Neural crest cell (in vitro differentiated cells): ENCODE results near the gene FNDC3B. TPM values are rescaled to one million over a fixed set of nuclear protein-coding genes. Genes with fewer than 3 reads are reported as not detected.

Source experiments
- DNase-seq: peaks from one replicate; pipeline ENCODE4 v3.0.0; 2021; ENCODE audit warnings: low read depth, mixed read lengths, low spot score
- H3K27ac Mint-ChIP-seq: one replicate; pipeline ENCODE4 v1.8.0; 2021; ENCODE audit warnings: mild to moderate bottlenecking, mixed read lengths; ENCODE audit not compliant: unreplicated experiment
- H3K27me3 Mint-ChIP-seq: 2 replicates; pipeline ENCODE4 v1.8.0; 2021; ENCODE audit warnings: low read depth, mild to moderate bottlenecking, mixed read lengths
- H3K36me3 Mint-ChIP-seq: 2 replicates; pipeline ENCODE4 v1.8.0; 2021; ENCODE audit warnings: low read depth, mild to moderate bottlenecking, mixed read lengths
- H3K4me1 Mint-ChIP-seq: 2 replicates; pipeline ENCODE4 v1.8.0; 2021; ENCODE audit warnings: mixed read lengths
- H3K4me3 Mint-ChIP-seq: one replicate; pipeline ENCODE4 v1.8.0; 2021; ENCODE audit warnings: mild to moderate bottlenecking, mixed read lengths
- H3K9me3 Mint-ChIP-seq: 2 replicates; pipeline ENCODE4 v1.8.0; 2021; ENCODE audit warnings: mixed read lengths
- total RNA-seq: library from RNA; stranded (reverse); gene quantifications from 2 replicates; pipeline ENCODE4 v1.2.1, GENCODE V29; 2021
- TF ChIP-seq, protein P1 (sequence below): fragments of 200-600 bp; sonication (generic); conservative IDR thresholded peaks from 2 replicates; pipeline ENCODE4 v1.5.0; 2021; ENCODE audit warnings: antibody characterized with exemption, mild to moderate bottlenecking

FNDC3B gene
- total RNA-seq, 1 donor from 2014 or later, result 41.5 TPM

GRCh38 chr3:172076212-172076611 lies 36.8 kb downstream of the FNDC3B start:
- DNase-seq, result no peak
- H3K27ac Mint-ChIP-seq, result peak overlapping the region; percentile 15
- H3K4me1 Mint-ChIP-seq, result peaks cover 64% of the 10 kb centered on the region
- TF ChIP-seq, protein P1, sequence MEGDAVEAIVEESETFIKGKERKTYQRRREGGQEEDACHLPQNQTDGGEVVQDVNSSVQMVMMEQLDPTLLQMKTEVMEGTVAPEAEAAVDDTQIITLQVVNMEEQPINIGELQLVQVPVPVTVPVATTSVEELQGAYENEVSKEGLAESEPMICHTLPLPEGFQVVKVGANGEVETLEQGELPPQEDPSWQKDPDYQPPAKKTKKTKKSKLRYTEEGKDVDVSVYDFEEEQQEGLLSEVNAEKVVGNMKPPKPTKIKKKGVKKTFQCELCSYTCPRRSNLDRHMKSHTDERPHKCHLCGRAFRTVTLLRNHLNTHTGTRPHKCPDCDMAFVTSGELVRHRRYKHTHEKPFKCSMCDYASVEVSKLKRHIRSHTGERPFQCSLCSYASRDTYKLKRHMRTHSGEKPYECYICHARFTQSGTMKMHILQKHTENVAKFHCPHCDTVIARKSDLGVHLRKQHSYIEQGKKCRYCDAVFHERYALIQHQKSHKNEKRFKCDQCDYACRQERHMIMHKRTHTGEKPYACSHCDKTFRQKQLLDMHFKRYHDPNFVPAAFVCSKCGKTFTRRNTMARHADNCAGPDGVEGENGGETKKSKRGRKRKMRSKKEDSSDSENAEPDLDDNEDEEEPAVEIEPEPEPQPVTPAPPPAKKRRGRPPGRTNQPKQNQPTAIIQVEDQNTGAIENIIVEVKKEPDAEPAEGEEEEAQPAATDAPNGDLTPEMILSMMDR, result no peak
- H3K9me3 Mint-ChIP-seq, result no peaks in the 10 kb centered on the region
- no peaks in the 10 kb centered on the region for H3K27me3 Mint-ChIP-seq
- H3K4me3 Mint-ChIP-seq, result peak overlapping the region; percentile 68
- peaks cover 2% of the 10 kb centered on the region for H3K36me3 Mint-ChIP-seq

DNA sequence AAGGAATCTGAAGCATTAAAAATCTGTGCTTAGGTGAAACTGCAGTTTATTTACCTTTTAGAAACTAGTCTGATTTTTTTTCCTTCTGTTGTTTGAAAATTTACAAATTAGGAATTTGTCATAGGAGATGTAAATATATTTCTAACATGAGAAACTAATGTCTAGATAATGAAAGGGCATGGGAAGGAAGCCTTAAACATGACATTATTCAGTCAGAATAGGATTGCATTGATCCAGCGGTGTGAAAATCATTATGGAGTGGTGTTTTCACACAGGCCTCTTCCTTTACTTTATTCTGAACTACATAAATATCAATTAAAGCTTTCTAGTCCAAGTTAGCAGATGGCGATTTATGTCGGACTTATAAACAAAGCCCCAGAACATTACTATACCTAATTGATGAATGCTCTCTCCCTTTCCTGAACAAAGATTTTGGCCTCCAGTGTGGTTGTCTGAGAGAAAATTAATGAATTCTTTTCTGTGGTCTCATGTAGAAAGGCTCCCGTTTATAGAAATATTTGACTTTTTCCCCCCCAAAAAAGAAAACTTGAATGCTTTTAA lies 37.9 kb downstream of the FNDC3B start:
- Mint-ChIP-seq H3K4me3 (peak overlapping the region; percentile 36), H3K27ac (peak overlapping the region; percentile 83)

GRCh38 chr3:172078244-172078643 lies 38.9 kb downstream of the FNDC3B start:
- Mint-ChIP-seq H3K27me3 (no peaks in the 10 kb centered on the region), H3K36me3 (peaks cover 8% of the 10 kb centered on the region), H3K4me3 (no peak overlapping the region), H3K27ac (peak overlapping the region; percentile 30), H3K9me3 (peaks cover 2% of the 10 kb centered on the region), H3K4me1 (peaks cover 74% of the 10 kb centered on the region)
- no peak for DNase-seq
- TF ChIP-seq, protein P1, result no peak

More for the DNA sequence above, 37.9 kb downstream of the FNDC3B start:
- Mint-ChIP-seq H3K36me3 (peaks cover 2% of the 10 kb centered on the region), H3K4me1 (peaks cover 70% of the 10 kb centered on the region), H3K27me3 (no peaks in the 10 kb centered on the region), H3K9me3 (no peaks in the 10 kb centered on the region)
- DNase-seq, result no peak
- TF ChIP-seq, protein P1, result no peak

DNA sequence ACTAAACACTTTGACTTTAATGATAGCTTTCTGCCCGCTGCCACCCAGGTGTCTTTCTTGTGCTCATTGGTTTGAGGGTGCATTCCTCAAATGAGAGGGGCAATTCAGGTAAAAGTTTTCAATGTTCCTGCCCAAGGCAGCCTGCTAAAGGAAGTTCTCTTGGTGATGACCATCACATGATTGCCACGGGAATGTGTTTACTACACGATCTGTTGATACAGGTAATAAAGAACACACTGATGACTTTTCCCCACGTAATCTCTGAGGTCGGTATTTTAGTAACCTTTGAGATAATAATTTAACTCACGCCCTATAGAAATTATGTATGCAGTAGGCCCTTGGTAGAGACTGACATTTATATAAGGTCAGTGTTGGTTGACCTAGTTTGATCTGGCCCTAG lies 39.3 kb downstream of the FNDC3B start:
- DNase-seq, result no peak
- Mint-ChIP-seq H3K4me3 (no peak overlapping the region), H3K27ac (no peak overlapping the region), H3K4me1 (peaks cover 70% of the 10 kb centered on the region), H3K36me3 (peaks cover 11% of the 10 kb centered on the region), H3K9me3 (peaks cover 4% of the 10 kb centered on the region), H3K27me3 (no peaks in the 10 kb centered on the region)
- TF ChIP-seq, protein P1, result no peak

GRCh38 chr3:172079326-172079976 lies 40.1 kb downstream of the FNDC3B start:
- Mint-ChIP-seq H3K36me3 (peaks cover 9% of the 10 kb centered on the region), H3K27me3 (no peaks in the 10 kb centered on the region), H3K4me3 (no peak overlapping the region), H3K4me1 (peaks cover 62% of the 10 kb centered on the region), H3K9me3 (peaks cover 4% of the 10 kb centered on the region), H3K27ac (no peak overlapping the region)
- DNase-seq, result no peak
- TF ChIP-seq, protein P1, result no peak
